ENCODE results near the gene SKIC8.

SKIC8 gene

GRCh38 chr15:78291698-78292097, 7.7 kb downstream of the SKIC8 start:
- no peak for DNase-seq (ENCODE audit: low read depth in 2 of 2)

GRCh38 chr15:78291052-78291451, 8.4 kb downstream of the SKIC8 start:
- no peak for DNase-seq (ENCODE audit: low read depth in 2 of 2)

GRCh38 chr15:78290222-78290621, 9.2 kb downstream of the SKIC8 start:
- DNase-seq (ENCODE audit: low read depth in 2 of 2): no peak

GRCh38 chr15:78284758-78285157, 14.7 kb downstream of the SKIC8 start:
- DNase-seq (ENCODE audit: low read depth in 2 of 2): no peak

DNA sequence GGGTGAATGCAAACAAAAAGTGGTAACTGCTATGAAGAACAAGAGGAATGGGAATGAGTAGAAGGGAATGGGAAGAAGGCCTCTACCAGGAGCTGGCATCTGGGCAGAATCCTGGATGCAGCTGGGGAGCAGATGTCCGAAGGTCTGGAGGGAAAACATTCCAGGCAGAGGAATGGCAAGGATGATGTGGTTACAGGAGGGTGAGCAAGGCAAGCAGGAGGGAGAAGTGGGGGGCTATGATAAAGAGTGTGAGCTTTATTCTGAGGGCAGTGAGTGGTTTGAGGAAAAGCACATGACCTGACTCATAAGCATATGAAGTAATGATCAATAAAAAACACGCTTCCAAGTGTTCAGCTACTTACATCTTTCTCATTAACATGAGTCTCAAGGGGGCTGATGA, 17.1 kb downstream of the SKIC8 start:
- DNase-seq (ENCODE audit: low read depth in 2 of 2): no peak

DNA sequence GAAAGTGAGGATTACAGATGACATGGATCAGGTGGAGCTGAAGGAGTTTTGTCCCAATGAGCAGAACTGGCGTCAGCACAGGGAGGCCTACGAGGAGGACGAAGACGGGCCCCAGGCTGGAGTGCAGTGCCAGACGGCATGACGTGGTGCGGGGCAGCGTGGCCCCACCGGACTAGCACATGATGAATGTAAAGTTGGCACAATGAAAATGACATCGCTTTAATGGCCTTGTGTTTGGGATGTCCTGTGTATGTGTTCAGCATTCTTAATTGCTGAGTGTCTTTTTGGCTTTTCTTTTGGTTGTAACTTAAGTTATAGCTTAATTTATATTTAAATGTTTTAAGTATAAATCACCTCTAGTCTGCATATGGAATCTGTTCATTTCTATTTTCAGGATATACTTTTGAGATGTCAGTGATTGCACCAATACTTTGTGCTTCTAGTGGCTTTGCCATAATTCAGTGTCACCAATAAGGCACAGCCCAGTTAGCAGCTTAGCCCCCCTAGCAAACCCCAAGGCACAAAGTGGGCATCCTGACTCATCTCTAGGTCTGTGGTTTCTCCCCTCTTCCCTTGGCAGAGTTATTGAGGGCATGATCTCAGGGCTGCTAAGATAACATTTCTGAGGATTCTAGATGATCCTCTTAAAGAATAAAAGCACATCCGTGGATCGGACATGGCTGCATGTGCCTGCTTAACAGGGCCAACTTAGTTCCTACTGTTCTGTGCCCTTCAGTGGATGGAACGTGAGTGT, 18.9 kb downstream of the SKIC8 start:
- no peak for DNase-seq (ENCODE audit: low read depth in 2 of 2)

DNA sequence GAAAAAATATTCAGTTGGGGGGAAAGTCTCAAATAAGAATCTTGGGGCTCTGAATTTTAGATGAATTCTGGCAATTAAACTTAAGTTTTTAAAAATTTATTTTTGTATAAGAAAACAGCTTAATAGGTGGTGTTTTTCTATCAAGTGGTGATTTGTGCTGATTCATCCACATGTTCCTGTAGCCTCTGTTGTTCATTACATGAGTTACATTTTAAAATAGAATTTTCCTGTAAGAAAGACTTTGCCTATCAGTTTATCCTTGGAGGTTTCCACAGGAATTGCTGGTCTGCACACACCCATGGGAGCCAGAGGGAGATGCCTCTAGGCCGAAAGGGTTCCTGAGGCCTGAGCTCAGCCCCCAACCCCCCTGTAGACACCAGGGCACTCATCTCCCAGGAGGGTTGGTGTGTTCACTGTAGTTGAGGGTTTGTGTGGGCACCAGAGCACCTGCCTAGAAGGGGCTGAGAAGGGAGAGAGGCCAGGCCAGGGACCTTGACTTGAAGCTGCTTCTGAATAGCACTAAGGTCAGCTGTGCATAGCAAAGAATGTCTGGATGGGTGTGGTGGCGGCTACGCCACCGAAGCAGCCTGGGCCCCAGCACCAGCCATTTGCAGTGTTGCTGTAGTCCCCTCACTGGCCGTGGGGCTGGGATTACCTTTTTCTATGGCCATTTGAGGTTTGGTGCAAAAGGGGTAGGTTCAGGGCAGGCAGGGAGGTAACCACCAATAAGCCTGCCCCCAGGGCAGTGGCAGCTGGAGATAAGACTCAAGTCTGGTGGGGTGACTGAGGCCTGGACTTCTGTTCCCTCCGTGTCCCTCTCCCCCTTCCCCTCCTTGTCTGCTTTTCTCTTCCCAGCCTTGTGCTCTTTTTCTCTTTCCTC, 23.1 kb downstream of the SKIC8 start:
- DNase-seq (ENCODE audit: low read depth in 2 of 2): no peak

DNA sequence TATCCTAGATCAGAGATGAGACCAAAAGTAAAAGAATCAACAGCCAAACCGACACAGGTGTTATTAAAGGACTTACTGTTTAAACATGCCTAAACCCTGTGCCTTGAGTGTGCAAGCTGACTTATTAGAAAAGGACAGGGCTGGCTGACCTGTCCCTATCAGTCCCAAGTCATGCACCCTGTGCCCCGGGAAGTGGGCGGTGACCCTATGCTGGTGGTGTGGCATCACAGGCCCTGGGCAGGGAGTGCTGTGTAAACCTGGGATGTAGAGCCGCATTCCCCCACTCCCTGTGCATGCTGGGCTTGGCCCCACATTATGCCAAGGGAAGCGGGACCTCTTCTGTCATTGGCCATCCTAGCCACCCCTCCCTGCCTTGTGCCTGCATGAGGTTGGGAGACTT, 24.4 kb downstream of the SKIC8 start:
- DNase-seq (ENCODE audit: low read depth in 2 of 2): no peak

GRCh38 chr15:78272776-78273175, 26.6 kb downstream of the SKIC8 start:
- DNase-seq (ENCODE audit: low read depth in 2 of 2): no peak

DNA sequence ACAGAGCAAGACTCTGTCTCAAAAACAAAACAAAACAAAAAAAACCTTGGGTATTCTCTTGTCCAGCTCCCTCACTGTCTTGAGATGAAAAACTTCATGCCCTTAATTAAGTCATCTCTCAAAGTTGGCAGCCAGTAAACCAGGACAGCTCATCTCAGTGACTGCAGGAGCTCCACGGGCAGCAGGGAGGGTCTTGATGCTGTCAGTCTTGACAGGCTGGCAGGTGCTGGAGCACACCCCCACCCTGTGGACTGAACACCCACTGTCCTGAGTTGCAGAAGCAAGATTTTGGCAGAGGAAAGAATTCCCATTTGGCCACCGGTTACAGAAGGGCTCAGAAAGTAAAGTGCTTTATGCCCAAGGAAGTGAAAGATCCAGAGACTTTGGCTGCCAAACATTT, 27.1 kb downstream of the SKIC8 start:
- no peak for DNase-seq (ENCODE audit: low read depth in 2 of 2)

- DNase-seq (ENCODE audit: low read depth in 2 of 2): no peak
Observed at GRCh38 chr15:78266806-78267205, 32.6 kb downstream of the SKIC8 start.

DNA sequence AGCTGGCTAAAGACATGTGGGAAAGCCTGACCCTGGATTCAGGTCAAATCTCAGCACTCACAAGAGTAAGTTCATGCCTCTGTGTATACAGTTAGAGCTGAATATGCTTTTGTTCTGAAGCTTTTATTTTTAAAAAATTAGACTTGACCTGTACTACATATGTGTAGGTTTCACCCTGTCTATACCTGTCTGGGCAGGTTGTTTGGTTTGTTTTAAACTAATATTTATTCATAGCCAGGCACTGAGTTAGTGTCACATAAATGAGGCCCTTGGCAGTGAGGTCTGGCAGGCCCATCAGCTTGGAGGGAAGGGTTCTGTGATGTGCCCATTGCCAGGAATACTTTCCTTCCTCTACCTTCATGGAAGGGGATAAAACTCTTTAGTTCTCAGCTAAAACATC, 33.2 kb downstream of the SKIC8 start:
- DNase-seq (ENCODE audit: low read depth in 2 of 2): no peak

DNA sequence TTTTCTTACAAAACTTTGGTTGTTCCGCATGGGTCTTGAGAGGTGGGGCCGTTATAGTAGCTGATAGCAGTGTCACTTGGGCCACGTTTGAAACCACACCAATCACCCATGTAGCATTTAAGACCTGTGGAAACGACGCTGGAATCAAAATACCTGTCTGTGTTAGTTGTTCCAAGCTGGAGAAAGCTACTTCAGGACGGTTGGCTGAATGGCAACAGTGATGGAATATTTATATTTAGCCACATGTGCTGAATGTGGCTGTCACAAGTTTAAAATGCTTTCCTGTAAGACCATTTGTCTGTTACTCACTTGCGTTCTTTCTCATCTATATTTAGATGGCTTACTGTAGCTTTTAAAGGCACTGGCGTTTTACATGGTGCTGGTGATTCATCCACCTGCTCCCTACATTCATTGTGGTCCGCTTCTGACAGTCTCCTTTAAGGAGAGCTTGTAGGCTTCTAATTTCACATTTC, 33.6 kb downstream of the SKIC8 start:
- no peak for DNase-seq (ENCODE audit: low read depth in 2 of 2)

DNA sequence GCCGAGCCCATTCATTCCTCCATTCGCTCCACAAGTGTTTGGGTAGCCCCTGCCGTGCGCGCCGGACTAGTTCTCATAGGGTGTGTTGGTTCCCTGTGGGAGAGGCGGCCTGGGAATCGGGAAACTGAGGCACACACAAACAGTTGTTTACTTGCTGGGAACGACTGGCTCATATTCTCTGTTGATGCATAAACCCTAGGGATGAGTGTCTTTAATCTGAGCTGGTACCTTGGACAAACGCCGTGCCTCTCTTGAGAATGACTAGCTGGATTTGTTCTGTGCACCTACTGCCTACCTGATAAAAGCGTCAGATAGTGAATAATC, 34.3 kb downstream of the SKIC8 start:
- no peak for DNase-seq (ENCODE audit: low read depth in 2 of 2)

GRCh38 chr15:78264304-78265136, 34.9 kb downstream of the SKIC8 start, which contains the start of gene DNAJA4:
DNAJA4 (plus strand) TSS chr15:78264562; CDS start chr15:78264764, 202 bp downstream.
- DNase-seq (ENCODE audit: low read depth in 2 of 2): peak; percentile 34 to 36

DNA sequence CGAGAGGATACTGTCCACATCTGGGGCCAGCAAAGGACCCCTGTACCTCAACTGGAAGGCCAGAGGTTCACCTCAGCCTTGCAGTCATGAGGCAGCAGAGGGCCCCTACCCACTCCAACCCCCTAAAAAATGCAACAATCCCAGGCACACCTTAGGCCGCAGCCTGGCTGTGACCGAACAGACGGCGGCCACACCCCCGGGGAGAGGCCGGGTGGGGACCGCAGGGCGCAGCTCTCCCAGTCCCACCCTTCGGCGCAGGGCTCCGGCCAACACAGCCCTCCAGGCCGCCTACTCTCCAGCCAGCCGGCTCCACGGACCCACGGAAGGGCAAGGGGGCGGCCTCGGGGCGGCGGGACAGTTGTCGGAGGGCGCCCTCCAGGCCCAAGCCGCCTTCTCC, 35.5 kb downstream of the SKIC8 start:
- no peak for DNase-seq (ENCODE audit: low read depth in 2 of 2)

GRCh38 chr15:78263351-78263781, 36.0 kb downstream of the SKIC8 start:
- no peak for DNase-seq (ENCODE audit: low read depth in 2 of 2)

GRCh38 chr15:78261062-78261461, 38.3 kb downstream of the SKIC8 start:
- no peak for DNase-seq (ENCODE audit: low read depth in 2 of 2)

- DNase-seq (ENCODE audit: low read depth in 2 of 2): no peak
Observed at GRCh38 chr15:78260489-78260888, 38.9 kb downstream of the SKIC8 start.

GRCh38 chr15:78259232-78259631, 40.2 kb downstream of the SKIC8 start:
- no peak for DNase-seq (ENCODE audit: low read depth in 2 of 2)

DNA sequence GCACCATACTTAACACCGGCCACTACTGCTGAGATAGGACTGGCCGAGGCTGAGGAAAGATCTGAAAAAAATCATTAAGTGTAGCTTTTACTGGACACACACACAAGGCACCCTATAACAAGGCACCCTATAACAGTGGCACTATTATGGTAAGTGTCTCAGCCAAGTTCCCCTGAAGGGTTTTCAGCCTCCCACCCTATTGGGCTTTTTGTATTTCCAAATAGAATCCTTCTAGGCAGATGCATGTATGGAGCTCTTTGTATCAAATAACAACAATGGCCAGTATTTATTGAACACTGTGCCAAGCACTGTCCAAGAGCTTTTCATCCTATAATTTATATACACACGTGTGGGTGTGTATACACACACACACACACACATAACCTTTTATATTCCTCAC, 41.7 kb downstream of the SKIC8 start:
- DNase-seq (ENCODE audit: low read depth in 2 of 2): no peak

DNA sequence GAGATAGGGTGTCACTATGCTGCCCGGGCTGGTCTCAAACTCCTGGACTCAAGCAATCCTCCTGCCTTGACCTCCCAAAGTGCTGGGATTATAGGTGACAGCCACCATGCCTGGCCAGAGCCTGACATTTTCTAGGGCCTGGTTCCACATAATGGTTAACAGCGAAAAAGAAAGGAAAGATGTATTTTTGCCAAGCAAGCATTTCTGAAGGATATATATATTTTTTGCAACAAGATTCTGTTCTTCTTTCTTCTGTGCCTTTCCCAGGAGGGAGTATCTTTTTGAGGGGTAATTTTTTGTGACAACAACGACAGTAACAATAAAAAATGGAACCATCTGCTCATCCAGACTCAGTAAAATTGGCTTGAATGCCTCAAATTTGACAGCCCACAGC, 43.4 kb downstream of the SKIC8 start:
- DNase-seq (ENCODE audit: low read depth in 2 of 2): no peak

Measured in stimulated activated CD4-positive, alpha-beta T cell treated with anti-CD3 and anti-CD28 coated beads, Interleukin-1b, Interleukin-23, amount 100 ng/mL, for 1 hour (primary cell).